Activated T-helper 1 cell treated with anti-CD3 and anti-CD28 coated beads, Interleukin-12 subunit alpha, Interleukin-12 subunit beta, Interleukin-2, Interleukin-4 antibody, amounts not matched to agents 30 ng/mL and 10 ng/mL and 1 ng/mL, durations not matched to agents 14 hours and 24 hours and 36 hours (primary cell): ENCODE results near the gene PHLDA1. TPM values are rescaled to one million over a fixed set of nuclear protein-coding genes. Genes with fewer than 3 reads are reported as not detected.
"Not testable (repeated sequence)": the region's sequence is repeated elsewhere in the genome, so short reads cannot be mapped to it uniquely, and the experiment has no call there.

Source experiments
- DNase-seq: peaks from one replicate; pipeline ENCODE4 v3.0.0; 2021; ENCODE audit warnings: low spot score
- H3K27ac Mint-ChIP-seq: one replicate; pipeline ENCODE4 v1.8.0; 2021; ENCODE audit warnings: mild to moderate bottlenecking, mixed read lengths
- H3K27me3 Mint-ChIP-seq: one replicate; pipeline ENCODE4 v1.8.0; 2022; ENCODE audit warnings: mild to moderate bottlenecking, moderate library complexity, mixed read lengths; ENCODE audit not compliant: insufficient read depth
- H3K36me3 Mint-ChIP-seq: one replicate; pipeline ENCODE4 v1.8.0; 2021; ENCODE audit warnings: low read depth, mixed read lengths
- H3K4me1 Mint-ChIP-seq: one replicate; pipeline ENCODE4 v1.8.0; 2021; ENCODE audit warnings: low read depth, mixed read lengths
- H3K4me3 Mint-ChIP-seq: one replicate; pipeline ENCODE4 v1.8.0; 2021; ENCODE audit warnings: mild to moderate bottlenecking, moderate library complexity, mixed read lengths
- H3K9me3 Mint-ChIP-seq: one replicate; pipeline ENCODE4 v1.8.0; 2021; ENCODE audit warnings: mixed read lengths
- intact Hi-C: fragments of 100-400 bp; cut with micrococcal nuclease; formaldehyde crosslinking; loops from one replicate; pipeline ENCODE4 v1.15.1; 2024
- total RNA-seq: library from RNA; stranded (reverse); gene quantifications from 2 replicates; pipeline ENCODE4 v1.2.3, GENCODE V29; 2022

Gene PHLDA1
- total RNA-seq, 1 donor from 2014 or later = 88.9 TPM

- no peak overlapping the region for H3K4me3 Mint-ChIP-seq
- H3K27ac Mint-ChIP-seq = peak overlapping the region; percentile 48
- DNase-seq = no peak
- peaks cover 3% of the 10 kb centered on the region for H3K27me3 Mint-ChIP-seq
- intact Hi-C loops = loop anchor here (1.0 kb wide), 1 partner anchor 10 kb away; no protein-coding TSS in a partner anchor
- peaks cover 11% of the 10 kb centered on the region for H3K36me3 Mint-ChIP-seq
- H3K4me1 Mint-ChIP-seq = peaks cover 66% of the 10 kb centered on the region
- H3K9me3 Mint-ChIP-seq = peaks cover 13% of the 10 kb centered on the region
Measured at GRCh38 chr12:75984577-75985182, 46.9 kb downstream of the PHLDA1 start.

- H3K27ac Mint-ChIP-seq, intact Hi-C loops: not testable (repeated sequence)
Measured at GRCh38 chr12:75983851-75984250, 47.7 kb downstream of the PHLDA1 start.

GRCh38 chr12:75982979-75983660 lies 48.5 kb downstream of the PHLDA1 start:
- intact Hi-C loops = no loop called here
- no peaks in the 10 kb centered on the region for H3K27me3 Mint-ChIP-seq
- peaks cover 2% of the 10 kb centered on the region for H3K36me3 Mint-ChIP-seq
- DNase-seq = no peak
- no peak overlapping the region for H3K4me3 Mint-ChIP-seq
- peaks cover 81% of the 10 kb centered on the region for H3K4me1 Mint-ChIP-seq
- H3K27ac Mint-ChIP-seq = peak overlapping the region; percentile 32
- H3K9me3 Mint-ChIP-seq = peaks cover 1% of the 10 kb centered on the region

More at GRCh38 chr12:75983851-75984250, 47.7 kb downstream of the PHLDA1 start:
- H3K4me1 Mint-ChIP-seq = peaks cover 74% of the 10 kb centered on the region
- not testable (repeated sequence) for H3K9me3 Mint-ChIP-seq, H3K27me3 Mint-ChIP-seq, H3K36me3 Mint-ChIP-seq, DNase-seq, H3K4me3 Mint-ChIP-seq

DNA sequence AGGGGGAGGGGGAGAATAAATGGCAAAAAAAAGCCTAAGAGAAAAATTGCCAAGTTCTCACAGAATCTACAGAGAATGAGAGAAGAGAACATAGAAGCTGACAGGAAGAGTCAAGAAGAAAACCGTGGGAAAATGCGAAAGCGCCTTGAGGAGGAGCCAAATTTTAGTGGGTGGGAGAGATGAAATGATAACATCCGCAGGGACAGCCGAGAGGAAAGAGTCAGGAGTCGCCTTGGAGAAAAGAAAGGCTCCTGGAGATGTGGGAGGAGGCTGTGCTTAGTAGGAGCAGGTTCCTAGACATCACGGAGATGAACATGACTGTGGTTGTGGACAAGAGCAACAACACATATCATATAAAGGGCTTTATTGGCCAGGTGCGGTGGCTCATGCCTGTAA lies 49.4 kb downstream of the PHLDA1 start:
- no peak for DNase-seq
- H3K36me3 Mint-ChIP-seq = no peaks in the 10 kb centered on the region
- H3K27ac Mint-ChIP-seq = no peak overlapping the region
- intact Hi-C loops = no loop called here
- H3K4me3 Mint-ChIP-seq = no peak overlapping the region
- no peaks in the 10 kb centered on the region for H3K9me3 Mint-ChIP-seq
- no peaks in the 10 kb centered on the region for H3K27me3 Mint-ChIP-seq
- H3K4me1 Mint-ChIP-seq = peaks cover 86% of the 10 kb centered on the region

DNA sequence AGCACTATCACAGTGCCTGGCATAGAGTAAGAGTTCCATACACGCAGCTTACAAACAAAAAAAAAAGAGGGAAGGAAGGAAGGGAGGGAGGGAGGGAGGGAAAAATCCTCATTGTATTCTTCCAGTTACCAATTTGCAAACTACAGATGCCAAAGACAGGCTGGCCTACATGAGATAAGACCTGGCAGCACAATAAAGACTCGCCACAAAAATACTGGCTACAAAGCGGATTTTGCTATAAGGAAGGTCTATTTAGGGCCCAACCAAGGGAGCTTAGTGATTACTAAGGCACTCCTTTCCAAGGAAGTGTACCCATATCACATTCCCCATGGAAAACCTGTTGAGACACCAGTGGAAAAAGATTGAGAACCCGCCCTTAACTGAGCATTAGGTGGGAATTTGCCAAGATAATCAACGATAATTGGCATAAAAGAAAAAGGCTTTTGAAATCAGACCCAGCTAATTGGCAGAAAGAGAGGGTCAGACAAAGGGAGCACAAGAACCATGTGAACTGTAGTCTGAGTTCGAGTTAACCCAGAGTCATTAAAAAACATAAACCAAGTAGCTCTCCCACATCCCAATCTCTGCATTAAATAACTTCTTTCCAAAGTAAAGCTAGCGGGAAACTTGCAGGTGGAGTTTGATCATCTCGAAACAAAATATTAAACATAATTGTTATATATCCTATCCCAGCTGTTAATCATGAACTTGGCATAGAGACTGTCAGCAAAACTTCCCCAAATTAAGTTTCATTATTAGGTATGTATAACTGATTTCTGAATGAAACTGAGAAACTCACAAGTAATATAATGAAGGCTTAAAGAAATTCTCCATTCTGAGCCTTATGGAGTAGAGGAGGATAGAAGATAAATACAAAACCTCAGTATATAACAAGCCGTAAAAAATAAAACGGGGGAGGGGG lies 50.1 kb downstream of the PHLDA1 start:
- DNase-seq = no peak
- H3K27ac Mint-ChIP-seq = peak overlapping the region; percentile 49
- intact Hi-C loops = no loop called here
- H3K4me3 Mint-ChIP-seq = no peak overlapping the region
- no peaks in the 10 kb centered on the region for H3K36me3 Mint-ChIP-seq
- no peaks in the 10 kb centered on the region for H3K9me3 Mint-ChIP-seq
- H3K27me3 Mint-ChIP-seq = no peaks in the 10 kb centered on the region
- H3K4me1 Mint-ChIP-seq = peaks cover 86% of the 10 kb centered on the region

DNA sequence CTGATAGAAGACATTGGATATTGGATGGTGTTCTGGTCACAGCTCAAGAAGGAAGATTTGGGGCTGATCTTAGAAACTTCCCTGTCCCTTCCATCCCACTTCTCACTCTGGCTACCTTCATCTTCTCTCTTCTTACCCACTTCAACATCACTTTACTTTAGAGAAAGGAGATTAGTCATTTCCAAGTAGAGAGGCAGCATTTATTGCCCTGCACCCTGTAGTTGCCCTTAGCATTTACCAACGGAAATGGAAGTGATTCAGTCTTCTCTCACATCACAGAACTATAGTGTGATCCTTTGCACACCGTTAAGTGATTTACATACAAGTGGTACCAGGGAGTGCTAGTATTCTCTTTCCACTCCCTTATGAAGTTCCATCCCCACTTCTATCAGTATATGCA lies 52.4 kb downstream of the PHLDA1 start:
- Mint-ChIP-seq H3K27ac (peak overlapping the region; percentile 94), H3K4me1 (peaks cover 84% of the 10 kb centered on the region), H3K27me3 (no peaks in the 10 kb centered on the region), H3K9me3 (peaks cover 4% of the 10 kb centered on the region), H3K4me3 (peak overlapping the region; percentile 66), H3K36me3 (peaks cover 2% of the 10 kb centered on the region)
- intact Hi-C loops = loop anchor here (1.0 to 10.0 kb wide), 10 partner anchors 8 to 580 kb away; partner anchors contain the start of genes BBS10, KRR1, NAP1L1 and OSBPL8
- DNase-seq = peak; percentile 47

GRCh38 chr12:75978677-75979076 lies 52.9 kb downstream of the PHLDA1 start:
- DNase-seq = no peak
- H3K36me3 Mint-ChIP-seq = peaks cover 2% of the 10 kb centered on the region
- H3K9me3 Mint-ChIP-seq = peaks cover 4% of the 10 kb centered on the region
- H3K27ac Mint-ChIP-seq = peak overlapping the region; percentile 94
- peak overlapping the region; percentile 66 for H3K4me3 Mint-ChIP-seq
- peaks cover 82% of the 10 kb centered on the region for H3K4me1 Mint-ChIP-seq
- intact Hi-C loops = loop anchor here (1.0 to 10.0 kb wide), 17 partner anchors 9 to 580 kb away; partner anchors contain the start of genes BBS10, GLIPR1, KRR1 and NAP1L1
- no peaks in the 10 kb centered on the region for H3K27me3 Mint-ChIP-seq

DNA sequence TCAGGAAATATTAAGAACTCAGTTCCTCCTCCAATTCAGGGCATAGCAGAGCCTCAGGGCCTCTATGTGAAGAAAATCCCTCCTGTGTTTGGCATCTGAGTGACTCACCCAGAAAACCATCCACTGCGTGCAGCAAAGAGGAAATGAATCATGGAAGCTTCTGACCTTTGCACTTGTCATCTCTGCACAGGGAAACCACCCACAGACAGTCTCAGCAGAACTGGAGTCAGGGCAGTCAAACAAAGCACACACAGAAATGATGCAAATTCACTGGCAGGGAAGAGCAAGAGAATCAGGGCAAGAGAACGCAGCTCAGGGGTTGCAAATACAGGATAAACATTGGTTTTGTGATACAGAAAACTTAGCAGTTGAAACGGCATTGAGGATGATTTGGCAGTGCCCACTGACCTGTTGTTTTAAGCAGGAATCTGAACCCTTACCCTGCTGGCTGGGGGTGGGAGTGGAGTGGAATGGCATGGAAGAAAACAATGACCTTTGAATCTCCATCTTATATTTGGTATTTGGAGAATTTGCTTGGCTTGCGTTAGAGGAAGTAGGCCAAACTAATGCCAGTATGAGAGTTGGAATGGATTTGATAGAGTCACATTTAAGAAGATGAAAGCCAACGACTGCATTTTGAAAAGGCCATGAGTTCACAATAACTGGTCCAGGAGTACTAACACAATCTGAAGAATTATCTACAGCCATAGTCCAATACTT lies 53.5 kb downstream of the PHLDA1 start:
- H3K27me3 Mint-ChIP-seq = no peaks in the 10 kb centered on the region
- H3K27ac Mint-ChIP-seq = peak overlapping the region; percentile 94
- intact Hi-C loops = loop anchor here (1.0 to 10.0 kb wide), 12 partner anchors 16 to 581 kb away; partner anchors contain the start of genes BBS10, GLIPR1, NAP1L1 and OSBPL8
- peak; percentile 81 for DNase-seq
- peaks cover 4% of the 10 kb centered on the region for H3K9me3 Mint-ChIP-seq
- peaks cover 2% of the 10 kb centered on the region for H3K36me3 Mint-ChIP-seq
- peaks cover 77% of the 10 kb centered on the region for H3K4me1 Mint-ChIP-seq
- H3K4me3 Mint-ChIP-seq = peak overlapping the region; percentile 38

DNA sequence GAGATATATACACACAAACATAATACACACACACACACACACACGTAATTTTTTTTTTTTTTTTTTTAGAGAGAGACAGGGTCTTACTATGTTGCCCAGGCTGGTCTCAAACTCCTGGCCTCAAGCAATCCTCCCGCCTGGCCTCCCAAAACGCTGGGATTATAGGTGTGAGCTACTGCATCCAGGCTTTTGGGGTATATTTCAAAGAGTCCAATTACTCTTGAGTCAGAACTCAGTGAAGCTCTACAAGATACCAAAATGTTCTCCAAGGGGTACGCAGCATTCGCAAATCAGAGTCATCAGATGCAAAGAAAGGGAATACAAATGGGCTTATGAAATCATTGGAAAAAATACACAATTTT lies 54.0 kb downstream of the PHLDA1 start:
- intact Hi-C loops = loop anchor here (10.0 kb wide), 1 partner anchor 367 kb away; the partner anchor contains the start of gene BBS10
- Mint-ChIP-seq H3K27me3 (no peaks in the 10 kb centered on the region), H3K9me3 (peaks cover 4% of the 10 kb centered on the region), H3K4me1 (peaks cover 71% of the 10 kb centered on the region), H3K36me3 (peaks cover 2% of the 10 kb centered on the region), H3K4me3 (peak overlapping the region; percentile 38), H3K27ac (peak overlapping the region; percentile 94)
- DNase-seq = no peak

DNA sequence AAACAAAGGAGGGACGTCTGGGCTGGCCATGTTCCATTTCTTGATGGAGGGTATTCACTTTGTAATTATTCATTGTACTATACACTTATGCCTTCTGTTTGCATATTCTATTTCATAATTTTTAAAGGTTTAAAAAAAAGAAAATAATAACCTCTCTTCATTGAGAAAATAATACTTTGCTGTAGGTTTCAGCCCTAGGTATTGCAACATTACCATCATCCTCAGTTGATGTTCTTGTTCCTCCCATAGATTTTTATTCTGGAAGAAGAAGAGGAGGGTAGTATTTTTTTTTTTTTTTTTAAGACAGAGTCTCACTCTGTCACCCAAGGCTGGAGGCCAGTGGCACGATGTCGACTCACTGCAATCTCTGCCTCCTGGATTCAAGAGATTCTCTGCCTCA lies 54.7 kb downstream of the PHLDA1 start:
- Mint-ChIP-seq H3K4me1 (peaks cover 65% of the 10 kb centered on the region), H3K9me3 (peaks cover 8% of the 10 kb centered on the region), H3K36me3 (peaks cover 8% of the 10 kb centered on the region), H3K27ac (peak overlapping the region; percentile 94), H3K4me3 (no peak overlapping the region), H3K27me3 (no peaks in the 10 kb centered on the region)
- intact Hi-C loops = loop anchor here (10.0 kb wide), 1 partner anchor 368 kb away; the partner anchor contains the start of gene BBS10
- DNase-seq = no peak

DNA sequence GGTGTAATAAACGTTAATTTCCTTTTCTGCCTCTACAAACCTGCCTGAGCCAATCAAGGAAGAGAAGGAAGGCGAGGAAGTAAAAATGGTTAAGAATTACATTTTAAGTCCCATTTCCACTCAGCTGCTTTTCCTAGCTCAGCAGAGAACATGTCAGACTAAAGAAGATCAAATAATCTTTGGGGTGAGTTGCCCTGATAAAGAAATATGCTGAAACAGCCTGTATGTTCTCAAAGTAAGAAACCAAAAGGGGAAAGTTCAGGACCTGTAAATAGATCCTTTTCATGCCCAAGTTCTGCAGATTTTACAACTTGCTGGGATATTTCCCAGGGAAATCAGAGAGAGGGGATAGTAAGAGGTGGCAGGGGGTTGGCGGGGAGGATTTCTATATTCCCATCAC lies 55.5 kb downstream of the PHLDA1 start:
- Mint-ChIP-seq H3K4me3 (no peak overlapping the region), H3K27me3 (no peaks in the 10 kb centered on the region), H3K4me1 (peaks cover 62% of the 10 kb centered on the region), H3K36me3 (peaks cover 14% of the 10 kb centered on the region), H3K9me3 (peaks cover 15% of the 10 kb centered on the region), H3K27ac (peak overlapping the region; percentile 77)
- DNase-seq = no peak
- intact Hi-C loops = loop anchor here (10.0 kb wide), 1 partner anchor 369 kb away; the partner anchor contains the start of gene BBS10

- no peak for DNase-seq
- Mint-ChIP-seq H3K27ac (peak overlapping the region; percentile 77), H3K27me3 (no peaks in the 10 kb centered on the region), H3K9me3 (peaks cover 17% of the 10 kb centered on the region), H3K4me3 (no peak overlapping the region), H3K36me3 (peaks cover 14% of the 10 kb centered on the region), H3K4me1 (peaks cover 59% of the 10 kb centered on the region)
- intact Hi-C loops = loop anchor here (10.0 kb wide), 1 partner anchor 369 kb away; the partner anchor contains the start of gene BBS10
Measured at GRCh38 chr12:75975702-75976101, 55.9 kb downstream of the PHLDA1 start.
